AG04449 (cell line): Measurements from ENCODE around the gene ENOSF1.

ENCODE experiments used
- CTCF ChIA-PET: fragments of 350-600 bp; formaldehyde crosslinking; extraction: SDS; loops from one replicate; lab custom pipeline; 2021; ENCODE audit warnings: antibody characterized with exemption; lab: Yijun Ruan, JAX
- POLR2A ChIA-PET: fragments of 400-600, 350-600 bp; formaldehyde crosslinking; extraction: SDS; loops from one replicate; lab custom pipeline; 2020; ENCODE audit warnings: antibody characterized with exemption, inconsistent platforms; lab: Yijun Ruan, JAX
- DNase-seq: peaks from one replicate; pipeline ENCODE4 v3.0.0-alpha.2; 2010; ENCODE audit warnings: low read depth, low spot score
- H3K4me3 ChIP-seq: 2 replicates; pipeline ENCODE4 v1.5.1; 2011; ENCODE audit warnings: low read depth, mild to moderate bottlenecking, control low read depth, low read length
- CTCF ChIP-seq: IDR thresholded peaks from one replicate; pipeline ENCODE4 v1.5.1; 2011; ENCODE audit warnings: mild to moderate bottlenecking, moderate library complexity, low read length, control low read depth, inconsistent platforms; ENCODE audit not compliant: insufficient read depth; ENCODE audit errors: missing control alignments

Gene ENOSF1

DNA sequence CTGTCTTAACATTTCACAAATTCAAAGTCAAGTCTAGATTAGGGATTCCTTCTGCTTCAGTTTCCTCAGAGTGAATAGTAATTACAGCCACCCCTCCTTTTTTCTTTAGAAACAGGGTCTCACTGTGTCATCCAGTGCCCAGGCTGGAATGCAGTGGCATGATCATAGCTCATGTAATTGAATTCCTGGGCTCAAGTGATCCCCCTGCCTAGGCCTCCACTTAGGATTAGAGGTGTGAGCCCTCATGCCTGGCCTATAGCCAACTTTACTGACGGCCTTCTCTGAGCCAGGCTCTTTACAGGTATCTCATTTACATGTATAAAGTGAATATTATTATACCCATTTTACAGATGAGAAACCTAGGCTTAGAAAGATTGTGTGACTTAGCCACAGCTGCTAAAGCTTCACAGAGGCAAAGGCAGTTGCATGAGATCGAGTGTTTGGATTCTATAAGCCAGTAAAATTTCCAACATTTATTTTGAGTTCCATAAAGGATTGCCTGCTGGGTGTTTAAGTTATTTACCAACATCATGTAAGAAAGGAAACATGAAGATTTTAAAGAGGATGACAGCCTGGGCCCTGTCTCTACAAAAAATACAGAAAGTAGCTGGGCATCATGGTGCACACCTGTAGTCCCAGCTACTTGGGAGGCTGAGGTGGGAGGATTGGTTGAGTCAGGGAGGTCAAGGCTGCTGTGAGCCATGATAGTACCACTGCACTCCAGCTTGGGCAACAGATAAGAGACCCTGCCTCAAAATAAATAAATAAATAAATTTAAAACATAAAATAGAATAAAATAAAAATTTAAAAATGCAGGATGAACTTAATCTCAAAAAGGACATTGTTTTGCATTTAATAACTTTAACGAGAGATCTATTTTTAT, 1.8 kb downstream of the ENOSF1 start:
- no peak for DNase-seq
- ChIA-PET CTCF (interaction anchor here (1.2 to 2.5 kb wide), 4 partner anchors 7 to 129 kb away, joined by 4 to 8 read pairs (median 4); no protein-coding TSS in a partner anchor), POLR2A (no interaction called here)
- TF ChIP-seq CTCF = no peak
- peak overlapping the region; percentile 73 for H3K4me3 ChIP-seq

GRCh38 chr18:709771-710170, 2.7 kb downstream of the ENOSF1 start:
- H3K4me3 ChIP-seq = no peak overlapping the region
- TF ChIP-seq CTCF = no peak
- ChIA-PET CTCF (interaction anchor here (1.1 to 2.5 kb wide), 5 partner anchors 8 to 130 kb away, joined by 3 to 8 read pairs (median 4); no protein-coding TSS in a partner anchor), POLR2A (interaction anchor here (0.6 kb wide), 1 partner anchor 374 kb away, joined by 3 read pairs; no protein-coding TSS in a partner anchor)
- no peak for DNase-seq

DNA sequence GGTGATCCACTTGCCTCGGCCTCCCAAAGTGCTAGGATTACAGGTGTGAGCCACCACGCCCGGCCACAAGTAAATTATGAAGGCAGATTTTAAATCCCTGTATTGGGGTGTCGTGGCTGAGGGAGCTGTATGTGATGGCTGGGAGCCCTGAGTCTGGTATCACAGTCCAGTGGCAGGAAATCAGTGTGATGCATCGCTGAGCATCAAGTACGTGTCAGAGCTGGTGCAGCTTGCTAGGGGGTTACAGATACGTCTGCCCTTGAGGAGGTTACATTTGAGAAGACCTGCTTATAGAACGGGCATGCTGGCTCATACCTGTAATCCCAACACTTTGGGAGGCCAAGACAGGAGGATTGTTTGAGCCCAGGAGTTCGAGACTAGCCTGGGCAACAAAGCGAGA, 4.3 kb downstream of the ENOSF1 start:
- ChIA-PET CTCF (interaction anchor here (0.9 to 2.7 kb wide), 2 partner anchors 84 to 122 kb away, joined by 4 to 10 read pairs; no protein-coding TSS in a partner anchor), POLR2A (no interaction called here)
- DNase-seq = no peak
- no peak for TF ChIP-seq CTCF
- H3K4me3 ChIP-seq = no peak overlapping the region

- no peak overlapping the region for H3K4me3 ChIP-seq
- no peak for TF ChIP-seq CTCF
- no peak for DNase-seq
- POLR2A ChIA-PET = no interaction called here
- CTCF ChIA-PET = interaction anchor here (0.6 to 2.7 kb wide), 2 partner anchors 20 to 124 kb away, joined by 3 to 10 read pairs; no protein-coding TSS in a partner anchor
These were observed 6.0 kb downstream of the ENOSF1 start for GRCh38 chr18:706405-706804.

GRCh38 chr18:703213-703967, 9.0 kb downstream of the ENOSF1 start:
- ChIA-PET POLR2A (no interaction called here), CTCF (interaction anchor here (0.7 to 1.5 kb wide), 4 partner anchors 79 to 136 kb away, joined by 3 to 6 read pairs (median 4); no protein-coding TSS in a partner anchor)
- peak overlapping the region; percentile 18 for H3K4me3 ChIP-seq
- DNase-seq = peak; percentile 42
- no peak for TF ChIP-seq CTCF
